ENCODE measurements around the gene EVL. TPM values are rescaled to one million over a fixed set of nuclear protein-coding genes. Genes with fewer than 3 reads are reported as not detected.

Gene EVL
- total and polyA plus RNA-seq, 2 donors (not counting 3 experiments of a cell fraction or from before 2014, with no cell fraction given), result 34.6 to 62.5 TPM

DNA sequence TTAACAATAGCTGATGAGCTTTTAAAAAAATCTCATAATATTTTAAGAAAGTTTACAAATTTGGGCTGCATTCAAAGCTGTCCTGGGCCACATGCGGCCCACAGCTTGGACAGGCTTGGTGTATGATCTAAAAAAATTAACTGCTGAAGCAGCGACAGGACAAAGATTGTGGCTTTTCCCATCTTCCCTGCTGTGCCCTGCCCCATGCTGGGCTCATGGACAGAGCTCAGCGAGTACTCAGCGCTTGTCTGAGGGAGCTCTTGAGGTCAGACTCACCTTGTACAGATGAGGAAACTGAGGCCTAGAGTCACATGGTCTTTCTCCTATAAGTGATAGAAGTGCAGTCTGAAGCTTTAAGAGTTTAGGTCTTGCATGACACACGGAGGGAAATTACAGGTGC lies 15.0 kb downstream of the EVL start:
- Histone ChIP-seq H3K27me3 (ENCODE audit: control insufficient read depth in 2 of 2, insufficient read depth in 2 of 2, low read length in 2 of 2) (no peaks in the 10 kb centered on the region), H3K9ac (replicated peaks; ENCODE audit: extremely low read depth, insufficient read depth, low read length) (no peak overlapping the region), H3K4me3 (replicated peaks in 1 of 3; ENCODE audit: insufficient read depth in 1 of 3, low read depth in 1 of 3, low read length in 3 of 3) (no peak overlapping the region), H4K20me1 (replicated peaks; ENCODE audit: control insufficient read depth, extremely low read depth, insufficient read depth, low read length) (no peaks in the 10 kb centered on the region), H3K4me1 (ENCODE audit: control insufficient read depth, extremely low read depth, insufficient read depth, low read length) (no peaks in the 10 kb centered on the region), H3K27ac (ENCODE audit: insufficient read depth, low read depth, low read length) (no peak overlapping the region), H3K9me1 (replicated peaks; ENCODE audit: control insufficient read depth, extremely low read depth, insufficient read depth, low read length) (no peaks in the 10 kb centered on the region), H3K9me3 (replicated peaks; ENCODE audit: control insufficient read depth, insufficient read depth, low read length) (no peaks in the 10 kb centered on the region), H3K4me2 (ENCODE audit: insufficient read depth, low read length) (no peak overlapping the region), H3K36me3 (ENCODE audit: control insufficient read depth in 2 of 2, extremely low read depth in 1 of 2, insufficient read depth in 2 of 2, low read length in 2 of 2) (no peaks in the 10 kb centered on the region), H3K79me2 (ENCODE audit: control insufficient read depth, insufficient read depth, low read length) (no peaks in the 10 kb centered on the region), H2AFZ (ENCODE audit: low read depth, low read length) (no peak overlapping the region)
- dilution Hi-C loops (cut with MboI; ENCODE audit: extremely low pct_ligation_motif_present, low sequenced_read_pairs), result no loop called here
- intact Hi-C loops (cut with micrococcal nuclease), result no loop called here
- FAIRE-seq (no peak), DNase-seq (ENCODE audit: low read depth, low spot score) (no peak)
- TF ChIP-seq POLR2AphosphoS5 (IDR thresholded peaks at IDR 0.05; ENCODE audit: insufficient read depth, low read depth, low read length) (no peak), POLR2A (IDR thresholded peaks at IDR 0.05; ENCODE audit: low read depth, low read length) (no peak), EZH2 (IDR thresholded peaks at IDR 0.05; ENCODE audit: borderline replicate concordance, low read depth, low read length, severe bottlenecking) (no peak), JUN (IDR thresholded peaks at IDR 0.05; ENCODE audit: borderline replicate concordance, insufficient read depth, insufficient read length, low read depth) (no peak), FOS (IDR thresholded peaks at IDR 0.05; ENCODE audit: borderline replicate concordance, insufficient read depth, low read length) (no peak), MYC (IDR thresholded peaks at IDR 0.05; ENCODE audit: low read depth, low read length) (no peak), GATA2 (IDR thresholded peaks at IDR 0.05; ENCODE audit: insufficient read depth, insufficient read length, low read depth, low read length) (no peak)
- TF ChIP-seq, protein P1, sequence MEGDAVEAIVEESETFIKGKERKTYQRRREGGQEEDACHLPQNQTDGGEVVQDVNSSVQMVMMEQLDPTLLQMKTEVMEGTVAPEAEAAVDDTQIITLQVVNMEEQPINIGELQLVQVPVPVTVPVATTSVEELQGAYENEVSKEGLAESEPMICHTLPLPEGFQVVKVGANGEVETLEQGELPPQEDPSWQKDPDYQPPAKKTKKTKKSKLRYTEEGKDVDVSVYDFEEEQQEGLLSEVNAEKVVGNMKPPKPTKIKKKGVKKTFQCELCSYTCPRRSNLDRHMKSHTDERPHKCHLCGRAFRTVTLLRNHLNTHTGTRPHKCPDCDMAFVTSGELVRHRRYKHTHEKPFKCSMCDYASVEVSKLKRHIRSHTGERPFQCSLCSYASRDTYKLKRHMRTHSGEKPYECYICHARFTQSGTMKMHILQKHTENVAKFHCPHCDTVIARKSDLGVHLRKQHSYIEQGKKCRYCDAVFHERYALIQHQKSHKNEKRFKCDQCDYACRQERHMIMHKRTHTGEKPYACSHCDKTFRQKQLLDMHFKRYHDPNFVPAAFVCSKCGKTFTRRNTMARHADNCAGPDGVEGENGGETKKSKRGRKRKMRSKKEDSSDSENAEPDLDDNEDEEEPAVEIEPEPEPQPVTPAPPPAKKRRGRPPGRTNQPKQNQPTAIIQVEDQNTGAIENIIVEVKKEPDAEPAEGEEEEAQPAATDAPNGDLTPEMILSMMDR (IDR thresholded peaks at IDR 0.05; ENCODE audit: extremely low read depth in 1 of 2, insufficient read depth in 1 of 2, low read depth in 1 of 2, low read length in 2 of 2), result no peak
- TF ChIP-seq, protein P2, sequence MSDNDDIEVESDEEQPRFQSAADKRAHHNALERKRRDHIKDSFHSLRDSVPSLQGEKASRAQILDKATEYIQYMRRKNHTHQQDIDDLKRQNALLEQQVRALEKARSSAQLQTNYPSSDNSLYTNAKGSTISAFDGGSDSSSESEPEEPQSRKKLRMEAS (IDR thresholded peaks at IDR 0.05; ENCODE audit: insufficient read depth, insufficient read length), result no peak
- BruUV-seq (replicated peaks), result no TSS peak
- ChIA-PET CTCF (interaction anchor here (1.0 kb wide), 1 partner anchor 9 kb away, joined by 4 read pairs; no protein-coding TSS in a partner anchor), POLR2A (no interaction called here)

Measured in endothelial cell of umbilical vein (primary cell).